ENCODE results near the gene CHST14.

GRCh38 chr15:40428185-40428584 is 42.6 kb upstream of the CHST14 start:
- no peak for TF ChIP-seq CTCF (IDR thresholded peaks at IDR 0.05; ENCODE audit: low read length)
- no peak for TF ChIP-seq EZH2 (IDR thresholded peaks at IDR 0.05; ENCODE audit: borderline replicate concordance, low read length)
